Stomach (tissue), 9 donors: ENCODE data around the gene OR10G2. TPM values are rescaled to one million over a fixed set of nuclear protein-coding genes. Genes with fewer than 3 reads are reported as not detected.
"Not testable (repeated sequence)": the region's sequence is repeated elsewhere in the genome, so short reads cannot be mapped to it uniquely, and the experiment has no call there.

Source experiments
- DNase-seq, 2 donors: peaks; one replicate each; pipeline versions ENCODE4 v3.0.0 to v3.0.0-alpha.2; 2013 to 2019
- H3K27ac ChIP-seq, 5 donors: fragments of 200-600 bp in 4 of 5; sonication (generic) in 4 of 5; one replicate each; pipeline ENCODE4 v1.5.1; 2013 to 2019; ENCODE audit warnings: mild to moderate bottlenecking in 1 of 5, moderate library complexity in 1 of 5
- H3K27me3 ChIP-seq, 3 donors: fragments of 200-600 bp; sonication (generic); one replicate each; pipeline ENCODE4 v1.5.1; 2017 to 2019; ENCODE audit warnings: mixed run types in 1 of 3
- H3K36me3 ChIP-seq, 4 donors: fragments of 200-600 bp; sonication (generic); 1 replicate in 3 of 4; 2 replicates in 1 of 4; pipeline ENCODE4 v1.5.1; 2016 to 2019
- H3K4me1 ChIP-seq, 4 donors: fragments of 200-600 bp; sonication (generic); one replicate each; pipeline ENCODE4 v1.5.1; 2016 to 2019
- H3K4me3 ChIP-seq, 4 donors: fragments of 200-600 bp; sonication (generic) in 3 of 4; one replicate each; pipeline ENCODE4 v1.5.1; 2016 to 2019; ENCODE audit warnings: mild to moderate bottlenecking in 1 of 4
- H3K9me3 ChIP-seq, 4 donors: fragments of 200-600 bp; sonication (generic); one replicate each; pipeline ENCODE4 v1.5.1; 2016 to 2019
- EP300 ChIP-seq: sonication (generic); formaldehyde crosslinking; IDR thresholded peaks from one replicate; pipeline ENCODE4 v1.6.1; 2017; ENCODE audit warnings: antibody characterized with exemption
- POLR2A ChIP-seq, 4 donors: fragments of 450-650 bp; IDR thresholded peaks; one replicate each; pipeline ENCODE4 v1.6.1; 2016; ENCODE audit warnings: antibody characterized with exemption in 4 of 4, control low read depth in 2 of 4, mild to moderate bottlenecking in 1 of 4, moderate library complexity in 1 of 4
- POLR2AphosphoS5 ChIP-seq, 3 donors: sonication (generic); formaldehyde crosslinking; IDR thresholded peaks; one replicate each; pipeline ENCODE4 v1.6.1; 2016; ENCODE audit warnings: antibody characterized with exemption in 3 of 3
- WGBS, 5 donors: extraction: QIAGEN DNeasy Blood & Tissue Kit in 3 of 5; methylation state at CpG; one replicate each; pipeline versions ENCODE4 v1.1.5 to v1.1.7; 2013 to 2018; 5-methylcytosine and 5-hydroxymethylcytosine counted together
- intact Hi-C: fragments of 100-400 bp; cut with DNase I; formaldehyde crosslinking; loops from one replicate; pipeline ENCODE4 v1.15.1; 2023; ENCODE audit warnings: low total_unique reads
- polyA plus RNA-seq, 3 donors: library from polyadenylated mRNA; stranded (reverse); fragments of 200-250 nt; gene quantifications; one replicate each; pipeline ENCODE4 v1.2.3, GENCODE V29; 2013
- total RNA-seq, 5 donors: library from RNA; depleted of rRNA; stranded (reverse); fragments of >200 nt; gene quantifications; one replicate each; pipeline versions ENCODE4 v1.1.0 to v1.2.3, GENCODE V29; 2014 to 2016
- TF ChIP-seq, protein P1 (sequence below), 7 experiments: fragments of 450-650 bp in 4 of 7; fragments of 200-600 bp in 3 of 7; sonication (generic) in 3 of 7; IDR thresholded peaks; one replicate each; pipeline ENCODE4 v1.5.1; 2016 to 2019; ENCODE audit warnings: antibody characterized with exemption in 7 of 7, control low read depth in 2 of 7, mild to moderate bottlenecking in 1 of 7
- donor health status: healthy with polysubstance abuse.
- donor health status: Bipolar disorder and iron deficiency.
- donor health status: healthy.

Gene OR10G2
- total and polyA plus RNA-seq, 8 donors, result not detected

DNA sequence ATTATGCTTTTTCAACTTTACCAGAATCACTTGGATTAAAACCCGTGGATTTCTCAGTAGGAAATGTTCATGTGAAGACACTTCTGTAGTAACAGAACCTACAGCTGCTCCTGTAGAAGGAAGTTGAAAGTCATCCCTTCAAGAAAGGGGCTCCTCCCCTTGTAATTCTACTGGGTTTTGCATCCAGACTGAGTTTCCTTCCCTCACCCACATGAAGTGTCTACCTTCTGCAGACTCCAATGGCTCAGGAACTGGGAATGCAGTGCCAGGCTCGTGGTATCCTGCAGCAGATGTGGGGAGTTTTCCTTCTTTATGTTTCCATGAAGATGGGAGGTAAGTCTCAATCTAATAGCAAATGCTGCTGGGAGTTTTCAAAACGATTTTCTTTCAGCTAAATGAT lies 7.9 kb upstream of the OR10G2 start:
- H3K4me3 ChIP-seq, result no peak overlapping the region
- intact Hi-C loops, result no loop called here
- WGBS, 5 donors, result 52 to 66% (median 56%) methylated on average over 3 of the region's 3 CpGs
- H3K27me3 ChIP-seq, result peaks cover 0 to 4% (median 0%) of the 10 kb centered on the region in 3 donors
- no peak overlapping the region for H3K27ac ChIP-seq
- TF ChIP-seq POLR2A (IDR thresholded peaks at IDR 0.05) (no peak), EP300 (no peak), POLR2AphosphoS5 (IDR thresholded peaks at IDR 0.05) (no peak)
- TF ChIP-seq, protein P1, sequence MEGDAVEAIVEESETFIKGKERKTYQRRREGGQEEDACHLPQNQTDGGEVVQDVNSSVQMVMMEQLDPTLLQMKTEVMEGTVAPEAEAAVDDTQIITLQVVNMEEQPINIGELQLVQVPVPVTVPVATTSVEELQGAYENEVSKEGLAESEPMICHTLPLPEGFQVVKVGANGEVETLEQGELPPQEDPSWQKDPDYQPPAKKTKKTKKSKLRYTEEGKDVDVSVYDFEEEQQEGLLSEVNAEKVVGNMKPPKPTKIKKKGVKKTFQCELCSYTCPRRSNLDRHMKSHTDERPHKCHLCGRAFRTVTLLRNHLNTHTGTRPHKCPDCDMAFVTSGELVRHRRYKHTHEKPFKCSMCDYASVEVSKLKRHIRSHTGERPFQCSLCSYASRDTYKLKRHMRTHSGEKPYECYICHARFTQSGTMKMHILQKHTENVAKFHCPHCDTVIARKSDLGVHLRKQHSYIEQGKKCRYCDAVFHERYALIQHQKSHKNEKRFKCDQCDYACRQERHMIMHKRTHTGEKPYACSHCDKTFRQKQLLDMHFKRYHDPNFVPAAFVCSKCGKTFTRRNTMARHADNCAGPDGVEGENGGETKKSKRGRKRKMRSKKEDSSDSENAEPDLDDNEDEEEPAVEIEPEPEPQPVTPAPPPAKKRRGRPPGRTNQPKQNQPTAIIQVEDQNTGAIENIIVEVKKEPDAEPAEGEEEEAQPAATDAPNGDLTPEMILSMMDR (IDR thresholded peaks at IDR 0.05), result no peak
- peaks cover 0 to 6% (median 0%) of the 10 kb centered on the region in 4 donors for H3K9me3 ChIP-seq
- DNase-seq, result no peak
- H3K4me1 ChIP-seq, result no peaks in the 10 kb centered on the region
- no peaks in the 10 kb centered on the region for H3K36me3 ChIP-seq

DNA sequence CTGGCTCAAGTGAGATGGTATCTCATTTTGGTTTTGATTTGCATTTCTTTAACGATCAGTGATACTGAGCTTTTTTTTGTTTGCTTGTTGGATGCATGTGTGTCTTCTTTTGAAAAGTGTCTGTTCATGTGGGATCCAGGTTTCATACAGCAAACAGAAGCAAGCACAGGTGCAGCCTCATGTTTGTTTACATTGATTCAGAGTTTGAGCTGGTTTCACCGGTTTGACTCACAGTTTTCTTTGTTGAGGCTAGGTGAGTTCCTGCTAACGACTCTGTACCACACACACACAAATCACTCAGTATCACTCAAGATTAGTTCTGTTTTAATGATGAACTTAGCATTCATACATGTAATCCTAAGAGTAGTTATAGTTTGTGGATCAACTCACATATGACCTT lies 3.7 kb downstream of the OR10G2 start:
- 20 to 35% (median 23%) methylated on average over 3 of the region's 3 CpGs for WGBS, 5 donors
- Histone ChIP-seq H3K36me3 (no peaks in the 10 kb centered on the region), H3K9me3 (peaks cover 0 to 4% (median 0%) of the 10 kb centered on the region in 4 donors), H3K27ac (no peak overlapping the region), H3K27me3 (peaks cover 0 to 4% (median 0%) of the 10 kb centered on the region in 3 donors), H3K4me3 (no peak overlapping the region), H3K4me1 (no peaks in the 10 kb centered on the region)
- intact Hi-C loops, result no loop called here
- peak in 1 of 2 donors; percentile 2 for DNase-seq
- TF ChIP-seq, protein P1 (IDR thresholded peaks at IDR 0.05), result no peak

DNA sequence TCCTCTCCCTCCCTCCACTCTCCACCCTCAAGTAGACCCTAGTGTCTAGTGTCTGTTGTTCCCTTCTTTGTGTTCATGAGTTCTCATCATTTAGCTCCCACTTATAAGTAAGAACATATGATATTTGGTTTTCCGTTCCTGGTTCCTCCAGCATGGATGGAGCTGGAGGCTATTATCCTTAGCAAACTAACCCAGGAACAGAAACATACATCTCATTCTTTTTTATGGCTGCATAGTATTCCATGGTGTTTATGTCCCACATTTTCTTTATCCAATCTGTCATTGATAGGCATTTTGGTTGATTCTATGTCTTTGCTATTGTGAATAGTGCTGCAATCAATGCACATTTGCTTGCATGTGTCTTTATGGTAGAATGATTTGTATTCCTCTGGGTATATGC lies 4.2 kb downstream of the OR10G2 start:
- intact Hi-C loops, H3K9me3 ChIP-seq, H3K27me3 ChIP-seq, H3K4me3 ChIP-seq, H3K4me1 ChIP-seq, DNase-seq, H3K27ac ChIP-seq, H3K36me3 ChIP-seq: not testable (repeated sequence)
- 85 to 100% (median 95%) methylated on average over 1 of the region's 1 CpG for WGBS, 5 donors

DNA sequence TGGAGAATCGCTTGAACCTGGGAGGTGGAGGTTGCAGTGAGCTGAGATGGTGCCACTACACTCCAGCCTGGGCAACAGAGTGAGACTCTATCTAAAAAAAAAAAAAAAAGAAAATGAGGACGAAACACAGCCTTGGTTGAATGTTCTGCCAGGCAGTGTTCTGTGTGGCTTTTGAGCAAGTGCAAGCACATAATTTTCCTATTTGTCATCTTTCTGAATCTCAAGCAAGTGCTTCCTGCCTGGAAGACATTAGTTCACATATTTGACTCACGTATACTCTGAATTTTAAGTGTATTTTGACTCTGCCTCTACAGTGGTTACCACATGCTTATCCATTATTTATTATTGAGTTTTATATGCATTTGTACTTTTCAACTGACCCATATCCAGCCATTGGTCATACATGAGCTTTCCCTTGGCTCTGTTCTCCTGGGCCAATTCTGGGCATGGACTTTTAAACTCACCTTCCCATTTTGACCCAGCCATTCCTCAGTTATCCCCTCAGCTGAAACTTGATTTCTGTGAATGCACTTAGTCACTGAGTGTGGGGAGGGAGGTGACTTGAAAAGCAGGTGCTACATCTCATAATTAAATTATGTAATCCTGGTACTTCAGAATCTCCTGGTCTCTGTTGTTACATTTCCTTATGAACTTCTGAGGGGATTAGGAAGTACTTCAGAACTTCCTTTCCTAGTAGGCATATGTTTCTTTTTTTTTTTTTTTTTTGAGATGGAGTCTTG lies 8.1 kb downstream of the OR10G2 start:
- WGBS, 5 donors, result 67 to 84% (median 75%) methylated on average over 3 of the region's 3 CpGs
- Histone ChIP-seq H3K9me3 (peaks cover 0 to 4% (median 0%) of the 10 kb centered on the region in 4 donors), H3K36me3 (no peaks in the 10 kb centered on the region), H3K27me3 (peaks cover 0 to 6% (median 0%) of the 10 kb centered on the region in 3 donors), H3K4me1 (no peaks in the 10 kb centered on the region), H3K27ac (no peak overlapping the region), H3K4me3 (no peak overlapping the region)
- TF ChIP-seq POLR2AphosphoS5 (IDR thresholded peaks at IDR 0.05), result no peak
- no peak for TF ChIP-seq EP300
- TF ChIP-seq POLR2A (IDR thresholded peaks at IDR 0.05), result no peak
- TF ChIP-seq, protein P1 (IDR thresholded peaks at IDR 0.05), result no peak
- DNase-seq, result no peak
- intact Hi-C loops, result no loop called here

DNA sequence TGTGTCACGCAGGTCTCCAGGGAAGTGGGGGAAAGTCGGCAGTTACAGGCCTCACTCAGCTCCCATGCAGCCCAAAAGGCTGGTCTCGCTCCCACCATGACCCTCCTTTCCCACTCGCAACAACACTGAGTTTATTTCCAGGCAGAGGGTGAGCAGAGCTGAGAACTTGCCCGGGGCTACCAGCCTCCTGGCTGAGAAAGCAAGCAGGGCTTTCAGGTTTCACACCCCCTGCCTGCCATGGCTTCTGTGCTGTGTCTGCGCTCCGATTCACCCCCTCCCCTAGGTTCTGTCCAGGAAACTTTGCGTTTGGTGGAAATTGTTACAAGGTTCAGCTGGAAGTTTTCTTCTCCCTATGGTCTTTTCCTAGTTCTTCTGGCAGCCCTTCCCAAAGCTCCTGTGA lies 17.1 kb downstream of the OR10G2 start:
- TF ChIP-seq EP300 (no peak), POLR2AphosphoS5 (IDR thresholded peaks at IDR 0.05) (no peak), POLR2A (IDR thresholded peaks at IDR 0.05) (no peak)
- TF ChIP-seq, protein P1 (IDR thresholded peaks at IDR 0.05), result no peak
- Histone ChIP-seq H3K9me3 (no peaks in the 10 kb centered on the region), H3K36me3 (no peaks in the 10 kb centered on the region), H3K27ac (no peak overlapping the region), H3K4me1 (no peaks in the 10 kb centered on the region), H3K27me3 (peaks cover 0 to 4% (median 0%) of the 10 kb centered on the region in 3 donors), H3K4me3 (no peak overlapping the region)
- intact Hi-C loops, result no loop called here
- DNase-seq, result no peak
- WGBS, 5 donors, result 67 to 77% (median 74%) methylated on average over 5 to 8 of the region's 8 CpGs
